Mucosa of gallbladder (tissue), 1 donor: Measurements from ENCODE around the gene SULF2. TPM values are rescaled to one million over a fixed set of nuclear protein-coding genes. Genes with fewer than 3 reads are reported as not detected.
"Not testable (repeated sequence)": the region's sequence is repeated elsewhere in the genome, so short reads cannot be mapped to it uniquely, and the experiment has no call there.

Experiments
- DNase-seq: peaks from one replicate; pipeline ENCODE4 v3.0.0-alpha.2; 2020; ENCODE audit warnings: low spot score
- total RNA-seq: library from RNA; stranded (reverse); gene quantifications from one replicate; pipeline ENCODE4 v1.2.1, GENCODE V29; 2021
- donor health status: DM: no; HTN: no; CAD: no.

Gene SULF2
- total RNA-seq, 1 donor from 2014 or later = 74.8 TPM

- not testable (repeated sequence) for DNase-seq
Measured at GRCh38 chr20:47804972-47805371, 19.7 kb upstream of the SULF2 start.

- DNase-seq = not testable (repeated sequence)
Measured at GRCh38 chr20:47804224-47804825, 19.0 kb upstream of the SULF2 start.

DNA sequence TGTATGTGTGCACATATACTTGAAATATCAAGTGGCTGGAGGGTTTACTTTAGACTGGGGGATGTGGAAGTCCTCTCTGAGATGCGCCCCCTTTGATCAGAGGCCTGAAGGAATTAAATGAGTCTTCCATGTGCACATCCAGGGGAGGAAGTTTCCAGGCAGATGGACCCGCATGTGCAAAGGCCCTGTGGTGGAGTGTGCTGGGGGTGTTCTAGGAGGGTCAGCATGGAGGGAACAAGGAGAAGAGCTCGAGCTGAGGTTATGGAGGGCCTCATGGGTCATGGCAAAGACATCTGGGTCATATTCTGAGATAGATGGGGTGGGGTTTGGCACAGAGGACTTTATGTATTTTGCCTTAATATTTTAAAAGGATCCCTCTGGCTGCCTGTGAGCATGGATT, 17.7 kb upstream of the SULF2 start:
- DNase-seq = no peak

DNA sequence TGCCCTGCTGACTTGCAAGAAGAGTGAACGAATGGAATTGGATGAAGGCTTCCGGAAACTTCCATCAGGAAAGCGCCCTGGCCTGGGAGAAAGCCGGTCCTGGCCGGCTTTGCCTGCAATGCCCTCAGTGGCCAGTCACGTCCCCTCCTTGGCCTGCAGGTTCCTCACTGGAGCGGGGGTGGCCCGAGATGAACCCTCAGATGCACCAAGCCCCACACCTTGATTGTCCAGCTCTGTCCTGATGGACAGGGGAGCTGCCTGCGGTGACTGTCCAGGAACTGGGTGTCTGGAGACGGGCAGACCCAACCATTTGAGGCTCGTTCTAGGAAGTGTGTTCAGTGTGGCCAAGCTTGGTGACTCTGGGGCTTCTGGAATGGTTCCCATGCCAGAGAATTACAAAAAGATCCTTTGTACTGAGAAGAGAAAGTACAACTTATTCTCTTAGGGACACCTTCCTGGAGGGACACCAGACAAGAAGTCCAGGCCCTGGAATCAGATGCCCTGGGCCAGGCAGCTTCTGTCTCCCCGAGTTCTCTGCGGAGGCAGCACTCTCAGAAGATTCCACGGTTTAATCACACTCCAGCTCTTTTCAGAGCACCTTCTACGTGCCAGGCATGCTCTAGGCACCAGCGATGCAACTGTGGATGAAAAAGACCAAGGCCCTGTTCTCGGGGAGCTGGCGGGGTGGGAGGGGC, 17.1 kb upstream of the SULF2 start:
- no peak for DNase-seq

GRCh38 chr20:47801759-47802158, 16.5 kb upstream of the SULF2 start:
- no peak for DNase-seq

- DNase-seq = no peak
Measured at GRCh38 chr20:47801079-47801478, 15.8 kb upstream of the SULF2 start.

DNA sequence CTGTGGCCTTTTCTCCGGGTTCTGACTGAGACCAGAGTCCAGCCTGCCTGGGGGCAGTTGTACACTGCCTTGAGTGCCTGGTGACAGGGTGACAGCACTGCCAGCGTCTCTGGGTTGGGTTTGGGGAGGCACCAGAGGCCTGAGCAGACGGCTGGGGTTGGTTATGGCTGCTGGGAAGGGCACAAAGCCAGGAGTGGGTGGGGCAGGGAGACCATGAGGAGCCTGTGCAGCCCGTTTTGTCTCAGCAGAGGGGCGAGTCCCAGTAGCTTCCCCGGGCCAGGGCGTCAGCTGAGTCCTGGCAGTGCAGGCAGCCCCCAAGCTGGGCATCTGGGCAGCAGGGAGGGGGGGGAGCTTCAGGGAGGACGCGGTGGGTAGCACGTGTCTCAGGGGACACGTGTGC, 15.3 kb upstream of the SULF2 start:
- no peak for DNase-seq

GRCh38 chr20:47799116-47799715, 13.9 kb upstream of the SULF2 start:
- no peak for DNase-seq

DNA sequence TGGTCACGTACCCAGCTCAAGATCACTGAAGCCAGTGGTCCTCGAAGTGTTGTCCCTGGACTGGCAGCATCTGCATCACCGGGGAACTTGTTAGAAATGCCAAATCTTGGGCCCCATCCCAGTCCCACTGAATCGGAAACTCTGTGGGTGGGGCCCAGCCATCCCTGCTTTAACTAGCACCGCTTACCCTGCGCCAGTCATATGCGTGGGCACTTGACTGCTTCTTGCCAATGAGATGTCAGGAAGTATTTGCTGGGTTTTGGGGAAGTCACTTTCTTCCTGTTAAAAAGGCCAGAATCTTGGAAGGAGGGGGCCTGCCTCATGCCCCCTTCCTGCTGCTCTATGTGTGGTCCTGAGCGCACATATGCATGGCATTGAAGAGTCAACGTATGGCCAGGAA, 11.7 kb upstream of the SULF2 start:
- no peak for DNase-seq

DNA sequence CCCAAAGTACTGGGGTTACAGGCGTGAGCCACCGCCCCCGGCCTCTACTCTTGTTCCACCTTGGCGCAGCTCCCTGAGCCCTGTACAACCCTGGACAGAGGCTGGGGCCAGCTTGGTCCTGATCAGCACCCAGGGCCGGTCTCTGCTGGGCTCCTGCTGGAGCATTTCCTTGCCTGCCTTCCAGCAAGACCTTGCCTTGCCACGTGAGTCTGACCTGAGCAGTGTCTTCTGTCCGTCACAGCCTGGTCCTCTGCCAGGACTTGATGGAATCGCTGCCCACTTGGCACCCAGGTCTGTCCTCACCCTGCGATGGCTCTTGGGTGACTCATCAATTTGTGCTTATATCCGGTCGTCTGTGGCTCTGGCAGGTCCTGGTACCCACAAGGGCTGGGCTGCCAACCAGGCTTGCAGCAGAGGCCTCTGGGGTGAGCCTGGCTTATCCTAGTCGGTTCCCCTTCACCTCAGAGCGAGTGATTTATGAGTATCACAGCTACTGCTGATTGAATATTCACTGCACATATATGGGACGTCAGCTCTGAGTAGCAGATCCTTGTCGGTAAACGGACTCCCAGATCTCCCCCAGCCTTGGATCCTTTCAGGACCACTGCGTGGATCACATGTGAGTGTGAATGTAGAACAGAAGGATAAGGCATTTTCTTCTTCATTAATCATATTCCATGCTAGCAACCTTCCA, 10.1 kb upstream of the SULF2 start:
- peak; percentile 93 for DNase-seq

GRCh38 chr20:47794264-47794663, 9.0 kb upstream of the SULF2 start:
- DNase-seq = not testable (repeated sequence)

DNA sequence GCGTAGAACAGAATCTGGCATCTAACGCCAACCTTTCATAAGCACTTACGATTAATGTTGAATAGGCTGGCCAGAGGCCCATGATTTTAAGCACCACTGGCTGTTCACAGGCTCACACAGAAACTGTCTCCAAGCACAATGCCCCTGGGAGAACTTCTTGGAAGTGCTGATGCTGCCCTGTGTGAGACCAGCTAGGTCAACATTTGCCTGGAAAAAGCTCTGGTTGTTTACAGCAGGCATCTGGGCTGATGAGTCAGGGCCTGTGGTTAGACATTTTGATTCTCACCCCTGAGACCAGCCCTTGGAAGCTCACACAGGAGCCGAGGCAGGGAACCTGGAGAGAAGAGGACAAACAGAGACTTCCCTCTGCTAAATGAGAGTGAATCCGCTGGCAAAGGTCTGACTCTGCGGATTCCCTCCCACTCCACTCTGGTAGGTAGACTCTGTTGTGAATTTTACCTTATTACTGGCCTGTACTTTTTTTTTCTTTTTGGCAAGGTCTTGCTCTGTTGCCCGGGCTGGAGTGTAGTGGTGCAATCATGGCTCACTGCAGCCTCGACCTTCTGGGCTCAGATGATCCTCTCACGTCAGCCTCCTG, 6.8 kb upstream of the SULF2 start:
- peak; percentile 59 for DNase-seq

GRCh38 chr20:47791084-47791599, 5.9 kb upstream of the SULF2 start:
- DNase-seq = no peak

- DNase-seq = no peak
Measured at GRCh38 chr20:47790580-47790965, 5.3 kb upstream of the SULF2 start.

GRCh38 chr20:47789764-47790579, 4.7 kb upstream of the SULF2 start:
- DNase-seq = peak; percentile 34

DNA sequence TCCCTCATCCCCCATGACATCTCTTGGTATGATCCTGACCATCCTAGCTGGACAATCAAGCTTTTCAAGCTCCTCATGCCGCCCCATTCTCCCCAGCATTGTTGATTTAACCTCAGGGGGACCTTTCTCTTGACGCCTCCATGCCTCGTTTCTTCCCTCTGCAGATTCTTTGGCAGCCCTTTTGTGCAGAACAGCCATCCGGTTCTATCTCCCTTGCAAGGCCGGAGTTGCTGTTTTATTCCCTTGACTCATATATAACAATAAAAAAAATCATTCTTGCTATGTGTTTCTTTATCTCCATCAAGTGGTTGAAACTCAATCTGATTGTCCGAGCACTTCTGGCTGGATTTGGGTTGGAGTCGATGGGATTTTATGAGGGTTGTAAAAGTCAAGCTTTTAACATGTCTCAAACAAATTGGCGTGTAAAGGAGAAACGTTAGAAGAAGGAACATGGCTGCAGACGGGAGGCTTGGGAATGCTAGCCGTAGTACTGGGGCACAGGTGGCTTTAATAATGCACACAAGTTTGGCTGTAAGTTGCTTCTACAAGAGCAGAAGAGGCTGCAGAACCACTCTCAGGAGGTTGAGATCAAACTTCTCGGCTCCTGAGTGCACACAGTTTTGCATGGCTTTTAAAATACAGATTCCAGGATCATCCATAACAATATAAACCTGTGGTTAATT, 3.9 kb upstream of the SULF2 start:
- no peak for DNase-seq

DNA sequence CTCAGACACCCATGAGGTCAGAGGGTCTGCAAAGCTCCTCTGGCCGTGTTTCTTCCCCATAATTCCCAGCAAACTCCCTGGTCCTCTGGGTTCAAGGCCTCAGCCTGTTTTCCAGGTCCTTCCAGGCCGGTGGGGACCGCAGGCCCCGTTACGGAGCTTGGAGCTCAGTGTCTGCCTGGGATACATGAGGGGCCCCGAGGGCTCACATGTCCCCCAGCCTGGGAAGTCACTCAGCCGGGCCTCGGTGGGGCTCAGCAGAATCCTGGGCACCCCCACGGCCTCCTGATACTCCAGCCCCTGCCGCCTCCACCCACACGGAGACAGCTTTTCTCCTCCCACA, 3.4 kb upstream of the SULF2 start:
- no peak for DNase-seq

DNA sequence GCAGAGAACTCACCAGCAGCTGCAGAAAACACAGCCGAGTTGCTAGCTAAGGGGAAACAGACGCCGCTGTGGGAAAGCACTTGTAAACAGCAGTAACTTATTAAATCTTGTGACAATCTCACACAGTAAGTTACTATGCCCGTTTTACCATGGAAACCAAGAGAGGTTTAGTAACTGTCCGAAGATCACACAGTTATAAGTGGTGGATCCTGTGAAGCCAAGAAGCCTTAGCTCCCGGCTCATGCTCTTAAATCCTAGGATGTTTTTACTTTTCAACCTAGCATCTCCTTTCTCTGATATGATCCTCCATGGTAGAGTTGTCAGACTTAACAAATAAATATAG, 1.5 kb upstream of the SULF2 start:
- DNase-seq = no peak

- DNase-seq = peak; percentile 72
Measured at GRCh38 chr20:47785854-47786764, 828 bp upstream of the SULF2 start.
